Thyroid gland (tissue), 4 donors: ENCODE data around the gene TOGARAM2. TPM values are rescaled to one million over a fixed set of nuclear protein-coding genes. Genes with fewer than 3 reads are reported as not detected.

Experiments
- DNase-seq, 2 donors: peaks; one replicate each; pipeline ENCODE4 v3.0.0-alpha.2; 2019
- H3K27ac ChIP-seq, 3 donors: fragments of 200-600 bp; sonication (generic); 1 replicate in 2 of 3; 2 replicates in 1 of 3; pipeline ENCODE4 v1.5.1; 2016 to 2019; ENCODE audit warnings: mild to moderate bottlenecking in 1 of 3, moderate library complexity in 1 of 3
- H3K27me3 ChIP-seq: fragments of 200-600 bp; sonication (generic); one replicate; pipeline ENCODE4 v1.5.1; 2019
- H3K36me3 ChIP-seq, 2 donors: fragments of 200-600 bp; sonication (generic); one replicate each; pipeline ENCODE4 v1.5.1; 2016 to 2019
- H3K4me1 ChIP-seq, 2 donors: fragments of 200-600 bp; sonication (generic); one replicate each; pipeline ENCODE4 v1.5.1; 2017 to 2019
- H3K4me3 ChIP-seq, 3 donors: fragments of 200-600 bp; sonication (generic); replicated peaks in 1 of 3; 1 replicate in 2 of 3; 2 replicates in 1 of 3; pipeline ENCODE4 v1.5.1; 2016; ENCODE audit warnings: mild to moderate bottlenecking in 1 of 3
- H3K9me3 ChIP-seq: fragments of 200-600 bp; sonication (generic); one replicate; pipeline ENCODE4 v1.5.1; 2017
- CTCF ChIP-seq, 6 experiments: fragments of 200-600 bp in 3 of 6; fragments of 450-650 bp in 3 of 6; sonication (generic) in 3 of 6; IDR thresholded peaks; one replicate each; pipeline ENCODE4 v1.5.1; 2016 to 2019; ENCODE audit warnings: antibody characterized with exemption in 6 of 6, mild to moderate bottlenecking in 2 of 6, inconsistent platforms in 1 of 6, moderate library complexity in 1 of 6
- POLR2A ChIP-seq, 2 donors: fragments of 450-650 bp; IDR thresholded peaks; one replicate each; pipeline ENCODE4 v1.6.1; 2017; ENCODE audit warnings: antibody characterized with exemption in 2 of 2, mild to moderate bottlenecking in 2 of 2, moderate library complexity in 1 of 2
- WGBS, 2 donors: methylation state at CpG; one replicate each; pipeline ENCODE4 v1.1.5; 2017; 5-methylcytosine and 5-hydroxymethylcytosine counted together
- intact Hi-C: fragments of 100-400 bp; cut with DNase I; formaldehyde crosslinking; loops from one replicate; pipeline ENCODE4 v1.15.1; 2023
- total RNA-seq, 4 donors: library from RNA; depleted of rRNA; stranded (reverse); fragments of >200 nt; gene quantifications; one replicate each; pipeline ENCODE4 v1.2.3, GENCODE V29; 2016

TOGARAM2 gene
- total RNA-seq, 4 donors from 2014 or later: under 0.01 to 0.78 (median 0.35) TPM

GRCh38 chr2:29047083-29047845, 66.2 kb downstream of the TOGARAM2 start:
- DNase-seq: no peak
- Histone ChIP-seq H3K4me3 (no peak overlapping the region), H3K4me1 (no peaks in the 10 kb centered on the region), H3K27me3 (no peaks in the 10 kb centered on the region), H3K27ac (no peak overlapping the region), H3K9me3 (no peaks in the 10 kb centered on the region), H3K36me3 (no peaks in the 10 kb centered on the region)
- 91 to 92% methylated on average over 9 of the region's 9 CpGs for WGBS, 2 donors
- no peak for TF ChIP-seq CTCF (IDR thresholded peaks at IDR 0.05)
- no peak for TF ChIP-seq POLR2A (IDR thresholded peaks at IDR 0.05)
- intact Hi-C loops: no loop called here

GRCh38 chr2:29050591-29050990, 69.5 kb downstream of the TOGARAM2 start:
- no peaks in the 10 kb centered on the region for H3K9me3 ChIP-seq
- intact Hi-C loops: no loop called here
- WGBS, 2 donors: 77 to 85% methylated on average over 8 of the region's 8 CpGs
- H3K27ac ChIP-seq: no peak overlapping the region
- TF ChIP-seq CTCF (IDR thresholded peaks at IDR 0.05): no peak
- no peak for TF ChIP-seq POLR2A (IDR thresholded peaks at IDR 0.05)
- no peak for DNase-seq
- no peak overlapping the region for H3K4me3 ChIP-seq
- no peaks in the 10 kb centered on the region for H3K27me3 ChIP-seq
- no peaks in the 10 kb centered on the region for H3K36me3 ChIP-seq
- H3K4me1 ChIP-seq: no peaks in the 10 kb centered on the region

- Histone ChIP-seq H3K27ac (no peak overlapping the region), H3K9me3 (no peaks in the 10 kb centered on the region), H3K4me1 (no peaks in the 10 kb centered on the region), H3K4me3 (no peak overlapping the region), H3K36me3 (no peaks in the 10 kb centered on the region), H3K27me3 (no peaks in the 10 kb centered on the region)
- TF ChIP-seq CTCF (IDR thresholded peaks at IDR 0.05) (no peak), POLR2A (IDR thresholded peaks at IDR 0.05) (no peak)
- intact Hi-C loops: no loop called here
- DNase-seq: no peak
- 91 to 93% methylated on average over 8 to 12 of the region's 12 CpGs for WGBS, 2 donors
These were observed 70.6 kb downstream of the TOGARAM2 start for GRCh38 chr2:29051730-29052129.

- Histone ChIP-seq H3K27me3 (no peaks in the 10 kb centered on the region), H3K4me3 (no peak overlapping the region), H3K27ac (no peak overlapping the region), H3K36me3 (no peaks in the 10 kb centered on the region), H3K4me1 (no peaks in the 10 kb centered on the region), H3K9me3 (no peaks in the 10 kb centered on the region)
- DNase-seq: no peak
- WGBS, 2 donors: 62 to 68% methylated on average over 5 to 6 of the region's 6 CpGs
- TF ChIP-seq POLR2A (IDR thresholded peaks at IDR 0.05) (no peak), CTCF (IDR thresholded peaks at IDR 0.05) (no peak)
- intact Hi-C loops: no loop called here
These were observed 71.7 kb downstream of the TOGARAM2 start for GRCh38 chr2:29052807-29053206.

GRCh38 chr2:29053223-29053622, 72.1 kb downstream of the TOGARAM2 start:
- H3K27me3 ChIP-seq: no peaks in the 10 kb centered on the region
- H3K9me3 ChIP-seq: no peaks in the 10 kb centered on the region
- TF ChIP-seq CTCF (IDR thresholded peaks at IDR 0.05) (no peak), POLR2A (IDR thresholded peaks at IDR 0.05) (no peak)
- WGBS, 2 donors: 70 to 86% methylated on average over 7 of the region's 7 CpGs
- H3K4me3 ChIP-seq: no peak overlapping the region
- no peaks in the 10 kb centered on the region for H3K36me3 ChIP-seq
- no peak overlapping the region for H3K27ac ChIP-seq
- intact Hi-C loops: no loop called here
- H3K4me1 ChIP-seq: no peaks in the 10 kb centered on the region
- no peak for DNase-seq
